Keratinocyte (primary cell): ENCODE measurements around the gene PRKCH. TPM values are rescaled to one million over a fixed set of nuclear protein-coding genes. Genes with fewer than 3 reads are reported as not detected.

Experiments used
- DNase-seq: peaks from one replicate; pipeline ENCODE4 v3.0.0-alpha.2; 2011; ENCODE audit warnings: low read depth, missing footprints, low spot score
- FAIRE-seq: peaks from 2 replicates; lab custom pipeline; 2011; peaks lifted over from hg19 to GRCh38; lab: Jason Lieb, UNC
- H2AFZ ChIP-seq: 2 replicates; pipeline ENCODE4 v1.6.0; 2012; ENCODE audit warnings: low read length, control low read depth, inconsistent platforms; ENCODE audit not compliant: control insufficient read depth
- H3K27ac ChIP-seq: 2 replicates; pipeline ENCODE4 v1.5.1; 2011; ENCODE audit warnings: low read length; ENCODE audit not compliant: control insufficient read depth, insufficient read depth
- H3K27me3 ChIP-seq: 3 replicates; pipeline ENCODE4 v1.6.0; 2011; ENCODE audit warnings: low read length; ENCODE audit not compliant: control insufficient read depth, insufficient read depth; ENCODE audit errors: extremely low read depth
- H3K36me3 ChIP-seq, 2 experiments: 2 replicates in 1 of 2; 3 replicates in 1 of 2; pipeline ENCODE4 v1.5.1; 2011; ENCODE audit warnings: low read length in 2 of 2, mild to moderate bottlenecking in 1 of 2; ENCODE audit not compliant: control insufficient read depth in 2 of 2, insufficient read depth in 2 of 2; ENCODE audit errors: extremely low read depth in 1 of 2
- H3K4me1 ChIP-seq: 3 replicates; pipeline ENCODE4 v1.5.1; 2011; ENCODE audit warnings: low read length; ENCODE audit not compliant: control insufficient read depth, insufficient read depth; ENCODE audit errors: extremely low read depth
- H3K4me2 ChIP-seq: 3 replicates; pipeline ENCODE4 v1.6.0; 2011; ENCODE audit warnings: low read depth, low read length; ENCODE audit not compliant: control insufficient read depth, insufficient read depth; ENCODE audit errors: extremely low read depth
- H3K4me3 ChIP-seq, 3 experiments: fragments of 200-600 bp in 1 of 3; sonication (generic) in 1 of 3; 2 replicates in 2 of 3; 3 replicates in 1 of 3; pipeline ENCODE4 v1.5.1; 2011 to 2016; ENCODE audit warnings: low read length in 3 of 3, mild to moderate bottlenecking in 3 of 3, control low read depth in 2 of 3, inconsistent platforms in 1 of 3, low read depth in 1 of 3, mixed read lengths in 1 of 3, mixed run types in 1 of 3, moderate library complexity in 1 of 3; ENCODE audit not compliant: control insufficient read depth in 2 of 3, insufficient read depth in 2 of 3; ENCODE audit errors: extremely low read depth in 1 of 3
- H3K79me2 ChIP-seq: 2 replicates; pipeline ENCODE4 v1.6.0; 2012; ENCODE audit warnings: low read length; ENCODE audit not compliant: control insufficient read depth, insufficient read depth
- H3K9ac ChIP-seq: 3 replicates; pipeline ENCODE4 v1.6.0; 2011; ENCODE audit warnings: low read length; ENCODE audit not compliant: control insufficient read depth, insufficient read depth; ENCODE audit errors: extremely low read depth
- H3K9me1 ChIP-seq: 3 replicates; pipeline ENCODE4 v1.6.0; 2011; ENCODE audit warnings: low read length; ENCODE audit not compliant: control insufficient read depth, insufficient read depth; ENCODE audit errors: extremely low read depth
- H3K9me3 ChIP-seq: 2 replicates; pipeline ENCODE4 v1.5.1; 2012; ENCODE audit warnings: low read depth, low read length; ENCODE audit not compliant: control insufficient read depth
- H4K20me1 ChIP-seq: 3 replicates; pipeline ENCODE4 v1.6.0; 2011; ENCODE audit warnings: low read length; ENCODE audit not compliant: control insufficient read depth, insufficient read depth; ENCODE audit errors: extremely low read depth
- EZH2 ChIP-seq: IDR thresholded peaks from one replicate; pipeline ENCODE4 v1.6.1; 2012; ENCODE audit warnings: inconsistent platforms, mild to moderate bottlenecking, low read length, moderate library complexity
- dilution Hi-C: fragments of 300-500 bp; cut with MboI; formaldehyde crosslinking; loops from one replicate; pipeline ENCODE4 v1.7.0; 2020; ENCODE audit warnings: low sequenced_read_pairs; ENCODE audit not compliant: extremely low pct_ligation_motif_present
- polyA plus RNA-seq, 5 experiments: library from polyadenylated mRNA; depleted of rRNA in 3 of 5; stranded (reverse) in 3 of 5; stranded (forward) in 1 of 5; unstranded in 1 of 5; fragments of >200 nt; gene quantifications; 1 replicate in 1 of 5; 2 replicates in 3 of 5; 3 replicates in 1 of 5; pipeline versions ENCODE4 v1.2.1 to v1.2.3, GENCODE V29; 2011 to 2012; ENCODE audit warnings: missing spikeins in 2 of 5, low read depth in 1 of 5, low replicate concordance in 1 of 5
- TF ChIP-seq, protein P1 (sequence below), 3 experiments: IDR thresholded peaks in 1 of 3; conservative IDR thresholded peaks in 1 of 3; optimal IDR thresholded peaks in 1 of 3; 2 replicates in 2 of 3; 3 replicates in 1 of 3; pipeline versions ENCODE3 to v1.5.1; 2011; ENCODE audit warnings: low read length in 3 of 3, mild to moderate bottlenecking in 3 of 3, moderate library complexity in 2 of 3, control low read depth in 1 of 3, inconsistent platforms in 1 of 3; ENCODE audit not compliant: insufficient read depth in 2 of 3; ENCODE audit errors: extremely low read depth in 1 of 3

Gene PRKCH
- polyA plus RNA-seq, 1 donor (not counting 4 experiments of a cell fraction or from before 2014, with no cell fraction given), result 13.7 TPM

DNA sequence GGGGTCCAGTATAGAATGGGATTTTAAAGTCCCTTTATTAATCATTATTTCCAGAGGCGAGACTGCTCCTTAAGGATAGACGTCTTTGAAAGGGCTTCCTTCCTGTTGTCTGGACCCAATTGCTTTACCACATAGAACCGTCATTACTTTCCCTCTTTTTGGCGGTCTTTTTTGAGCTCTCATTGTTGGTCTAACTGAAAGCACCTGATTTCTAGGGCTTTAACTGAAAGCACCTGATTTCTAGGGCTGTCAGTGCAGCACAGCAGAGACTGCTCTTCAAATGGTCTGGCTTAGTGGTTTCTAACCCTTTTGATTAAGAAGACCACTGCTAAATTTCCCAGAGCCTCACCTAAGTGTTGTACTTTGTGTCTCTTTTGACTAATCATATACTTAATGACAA lies 95.8 kb downstream of the PRKCH start:
- no peaks in the 10 kb centered on the region for H3K9me3 ChIP-seq
- H3K9me1 ChIP-seq, result peaks cover 4% of the 10 kb centered on the region
- H4K20me1 ChIP-seq, result no peaks in the 10 kb centered on the region
- no peak overlapping the region for H2AFZ ChIP-seq
- no peaks in the 10 kb centered on the region for H3K79me2 ChIP-seq
- DNase-seq (no peak), FAIRE-seq (no peak)
- dilution Hi-C loops, result no loop called here
- H3K9ac ChIP-seq, result no peak overlapping the region
- H3K4me3 ChIP-seq, result no peak overlapping the region
- no peaks in the 10 kb centered on the region for H3K36me3 ChIP-seq
- H3K4me1 ChIP-seq, result peaks cover 19% of the 10 kb centered on the region
- no peak for TF ChIP-seq EZH2
- TF ChIP-seq, protein P1, sequence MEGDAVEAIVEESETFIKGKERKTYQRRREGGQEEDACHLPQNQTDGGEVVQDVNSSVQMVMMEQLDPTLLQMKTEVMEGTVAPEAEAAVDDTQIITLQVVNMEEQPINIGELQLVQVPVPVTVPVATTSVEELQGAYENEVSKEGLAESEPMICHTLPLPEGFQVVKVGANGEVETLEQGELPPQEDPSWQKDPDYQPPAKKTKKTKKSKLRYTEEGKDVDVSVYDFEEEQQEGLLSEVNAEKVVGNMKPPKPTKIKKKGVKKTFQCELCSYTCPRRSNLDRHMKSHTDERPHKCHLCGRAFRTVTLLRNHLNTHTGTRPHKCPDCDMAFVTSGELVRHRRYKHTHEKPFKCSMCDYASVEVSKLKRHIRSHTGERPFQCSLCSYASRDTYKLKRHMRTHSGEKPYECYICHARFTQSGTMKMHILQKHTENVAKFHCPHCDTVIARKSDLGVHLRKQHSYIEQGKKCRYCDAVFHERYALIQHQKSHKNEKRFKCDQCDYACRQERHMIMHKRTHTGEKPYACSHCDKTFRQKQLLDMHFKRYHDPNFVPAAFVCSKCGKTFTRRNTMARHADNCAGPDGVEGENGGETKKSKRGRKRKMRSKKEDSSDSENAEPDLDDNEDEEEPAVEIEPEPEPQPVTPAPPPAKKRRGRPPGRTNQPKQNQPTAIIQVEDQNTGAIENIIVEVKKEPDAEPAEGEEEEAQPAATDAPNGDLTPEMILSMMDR (optimal IDR thresholded peaks at IDR 0.05 in 1 of 3, IDR thresholded peaks at IDR 0.05 in 1 of 3, conservative IDR thresholded peaks at IDR 0.05 in 1 of 3; ENCODE audit: extremely low read depth in 1 of 3, insufficient read depth in 2 of 3, low read length in 3 of 3), result no peak
- no peaks in the 10 kb centered on the region for H3K27me3 ChIP-seq
- H3K27ac ChIP-seq, result no peak overlapping the region
- H3K4me2 ChIP-seq, result no peak overlapping the region

DNA sequence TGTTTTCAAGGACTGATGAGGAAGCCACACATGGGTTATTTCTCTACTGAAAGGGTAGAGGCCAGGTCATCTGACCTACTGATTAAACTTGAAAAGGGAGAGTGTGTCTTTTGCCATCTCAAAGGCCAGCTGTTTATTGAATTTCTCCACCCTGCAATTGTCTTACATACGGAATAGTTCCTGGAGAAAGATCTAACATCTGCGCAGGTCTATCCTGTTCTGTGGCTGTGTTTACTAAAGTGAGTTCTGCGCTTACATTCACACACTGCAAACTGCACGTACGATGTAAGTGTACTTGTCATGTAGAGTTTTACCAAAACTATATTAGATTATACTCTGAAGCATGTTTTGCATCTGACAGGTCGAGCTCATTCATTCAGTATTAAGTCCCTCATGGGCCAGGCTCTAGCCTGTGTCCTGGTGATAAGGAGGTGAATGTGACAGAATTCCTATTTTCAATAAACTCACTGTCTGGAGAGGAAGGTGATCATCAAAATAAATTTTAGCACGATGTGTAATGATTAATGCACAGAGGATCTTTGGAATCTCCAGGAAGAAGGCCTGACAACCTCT lies 96.6 kb downstream of the PRKCH start:
- Histone ChIP-seq H3K27ac (no peak overlapping the region), H3K9ac (no peak overlapping the region)

More for the DNA sequence above, 96.6 kb downstream of the PRKCH start:
- no peak for DNase-seq
- TF ChIP-seq EZH2, result no peak
- TF ChIP-seq, protein P1 (optimal IDR thresholded peaks at IDR 0.05 in 1 of 3, IDR thresholded peaks at IDR 0.05 in 1 of 3, conservative IDR thresholded peaks at IDR 0.05 in 1 of 3; ENCODE audit: extremely low read depth in 1 of 3, insufficient read depth in 2 of 3, low read length in 3 of 3), result no peak
- Histone ChIP-seq H3K9me1 (peaks cover 4% of the 10 kb centered on the region), H3K79me2 (no peaks in the 10 kb centered on the region), H3K4me2 (no peak overlapping the region), H3K27me3 (no peaks in the 10 kb centered on the region), H4K20me1 (no peaks in the 10 kb centered on the region), H3K4me1 (peaks cover 19% of the 10 kb centered on the region), H3K9me3 (no peaks in the 10 kb centered on the region), H3K36me3 (no peaks in the 10 kb centered on the region), H3K4me3 (no peak overlapping the region), H2AFZ (no peak overlapping the region)
- dilution Hi-C loops, result no loop called here
- no peak for FAIRE-seq
